Loucy (cell line): Measurements from ENCODE around the gene ACBD5.

Experiments used
- EZH2phosphoT487 ChIP-seq: fragments of 200-600 bp; IDR thresholded peaks from 2 replicates; pipeline ENCODE4 v1.6.1; 2018; ENCODE audit warnings: antibody characterized with exemption, mild to moderate bottlenecking, moderate library complexity, borderline replicate concordance
- TF ChIP-seq, protein P1 (sequence below): fragments of 200-600 bp; sonication (generic); conservative IDR thresholded peaks from 2 replicates; pipeline ENCODE4 v1.5.1; 2014; ENCODE audit warnings: mild to moderate bottlenecking, antibody characterized with exemption, low read length

DNA sequence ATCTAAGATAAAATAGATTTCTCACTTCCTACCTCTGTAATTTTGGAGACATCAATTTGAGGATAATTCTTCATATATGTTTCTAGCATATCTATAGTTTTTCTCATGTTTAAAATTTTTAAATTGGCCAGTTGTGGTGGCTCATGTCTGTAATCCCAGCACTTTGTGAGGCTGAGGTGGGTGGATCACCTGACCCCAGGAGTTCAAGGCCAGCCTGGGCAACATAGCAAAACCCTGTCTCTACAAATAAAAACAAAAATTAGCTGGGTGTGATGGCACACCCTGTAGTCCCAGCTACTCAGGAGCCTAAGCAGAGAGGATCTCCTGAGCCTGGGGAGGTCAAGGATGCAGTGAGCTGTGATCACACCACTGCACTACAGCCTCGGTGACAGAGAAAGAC is 4.9 kb downstream of the ACBD5 start:
- TF ChIP-seq EZH2phosphoT487 = no peak
- TF ChIP-seq, protein P1, sequence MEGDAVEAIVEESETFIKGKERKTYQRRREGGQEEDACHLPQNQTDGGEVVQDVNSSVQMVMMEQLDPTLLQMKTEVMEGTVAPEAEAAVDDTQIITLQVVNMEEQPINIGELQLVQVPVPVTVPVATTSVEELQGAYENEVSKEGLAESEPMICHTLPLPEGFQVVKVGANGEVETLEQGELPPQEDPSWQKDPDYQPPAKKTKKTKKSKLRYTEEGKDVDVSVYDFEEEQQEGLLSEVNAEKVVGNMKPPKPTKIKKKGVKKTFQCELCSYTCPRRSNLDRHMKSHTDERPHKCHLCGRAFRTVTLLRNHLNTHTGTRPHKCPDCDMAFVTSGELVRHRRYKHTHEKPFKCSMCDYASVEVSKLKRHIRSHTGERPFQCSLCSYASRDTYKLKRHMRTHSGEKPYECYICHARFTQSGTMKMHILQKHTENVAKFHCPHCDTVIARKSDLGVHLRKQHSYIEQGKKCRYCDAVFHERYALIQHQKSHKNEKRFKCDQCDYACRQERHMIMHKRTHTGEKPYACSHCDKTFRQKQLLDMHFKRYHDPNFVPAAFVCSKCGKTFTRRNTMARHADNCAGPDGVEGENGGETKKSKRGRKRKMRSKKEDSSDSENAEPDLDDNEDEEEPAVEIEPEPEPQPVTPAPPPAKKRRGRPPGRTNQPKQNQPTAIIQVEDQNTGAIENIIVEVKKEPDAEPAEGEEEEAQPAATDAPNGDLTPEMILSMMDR = no peak
